ENCODE measurements around the gene ACRV1. TPM values are rescaled to one million over a fixed set of nuclear protein-coding genes. Genes with fewer than 3 reads are reported as not detected.

ACRV1 gene
- total and polyA plus RNA-seq, 2 of the 13 experiments (the other 11 are each of a cell fraction or from before 2014, with no cell fraction given): not detected

- 7% methylated on average over 6 of the region's 6 CpGs for WGBS (ENCODE audit: low lambda C conversion rate)
- no peak for FAIRE-seq
- CTCF ChIA-PET (ENCODE audit: low intra/inter-chr PET ratio, low total read pairs): no interaction called here
- TF ChIP-seq NPAS2 (CRISPR knock-in tag; IDR thresholded peaks at IDR 0.05; ENCODE audit: borderline replicate concordance): no peak
- no peak for TF ChIP-seq TRIM22 (IDR thresholded peaks at IDR 0.05)
- TF ChIP-seq BHLHE40 (IDR thresholded peaks at IDR 0.05; ENCODE audit: low read length): no peak
- TF ChIP-seq ZBTB10 (CRISPR knock-in tag; IDR thresholded peaks at IDR 0.05; ENCODE audit: borderline replicate concordance): no peak
- TF ChIP-seq THYN1 (CRISPR knock-in tag; IDR thresholded peaks at IDR 0.05; ENCODE audit: borderline replicate concordance, low read depth): no peak
- no peak for TF ChIP-seq ZNF180 (CRISPR knock-in tag; IDR thresholded peaks at IDR 0.05; ENCODE audit: borderline replicate concordance, low read depth)
- no peak for TF ChIP-seq NFATC3 (CRISPR knock-in tag; IDR thresholded peaks at IDR 0.05)
- TF ChIP-seq MYNN (CRISPR knock-in tag; IDR thresholded peaks at IDR 0.05; ENCODE audit: low read depth): no peak
- no peak for TF ChIP-seq GABPB1 (CRISPR knock-in tag; IDR thresholded peaks at IDR 0.05)
- no peak for TF ChIP-seq MED1 (CRISPR knock-in tag; IDR thresholded peaks at IDR 0.05)
- TF ChIP-seq SMARCC2 (IDR thresholded peaks at IDR 0.05): no peak
- TF ChIP-seq ZNF382 (CRISPR knock-in tag; IDR thresholded peaks at IDR 0.05; ENCODE audit: borderline replicate concordance): no peak
- TF ChIP-seq CHD2 (IDR thresholded peaks at IDR 0.05; ENCODE audit: low read depth, low read length): no peak
- TF ChIP-seq ZKSCAN8 (CRISPR knock-in tag; IDR thresholded peaks at IDR 0.05; ENCODE audit: borderline replicate concordance): no peak
- TF ChIP-seq, protein P1, sequence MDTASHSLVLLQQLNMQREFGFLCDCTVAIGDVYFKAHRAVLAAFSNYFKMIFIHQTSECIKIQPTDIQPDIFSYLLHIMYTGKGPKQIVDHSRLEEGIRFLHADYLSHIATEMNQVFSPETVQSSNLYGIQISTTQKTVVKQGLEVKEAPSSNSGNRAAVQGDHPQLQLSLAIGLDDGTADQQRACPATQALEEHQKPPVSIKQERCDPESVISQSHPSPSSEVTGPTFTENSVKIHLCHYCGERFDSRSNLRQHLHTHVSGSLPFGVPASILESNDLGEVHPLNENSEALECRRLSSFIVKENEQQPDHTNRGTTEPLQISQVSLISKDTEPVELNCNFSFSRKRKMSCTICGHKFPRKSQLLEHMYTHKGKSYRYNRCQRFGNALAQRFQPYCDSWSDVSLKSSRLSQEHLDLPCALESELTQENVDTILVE (CRISPR knock-in tag; IDR thresholded peaks at IDR 0.05): no peak
- no peak for TF ChIP-seq GATAD2A (CRISPR knock-in tag; IDR thresholded peaks at IDR 0.05)
- TF ChIP-seq RBFOX2 (IDR thresholded peaks at IDR 0.05; ENCODE audit: low read depth, low read length): no peak
- no peak for TF ChIP-seq ZNF792 (CRISPR knock-in tag; IDR thresholded peaks at IDR 0.05)
- TF ChIP-seq BCLAF1 (IDR thresholded peaks at IDR 0.05): no peak
These were observed 20.5 kb upstream of the ACRV1 start for GRCh38 chr11:125701018-125701610.

More at GRCh38 chr11:125701018-125701610, 20.5 kb upstream of the ACRV1 start:
- no peak overlapping the region for H3K27ac ChIP-seq (ENCODE audit: extremely low read length, insufficient read depth, low read length)
- POLR2A ChIA-PET: no interaction called here
- H3K27me3 ChIP-seq (ENCODE audit: control insufficient read depth in 1 of 2, insufficient read depth in 2 of 2, low read length in 2 of 2): peaks cover 0 to 21% of the 10 kb centered on the region in 2 experiments; a peak in 3 of 5 replicates
- BruUV-seq (replicated peaks): no TSS peak
- H3K4me2 ChIP-seq (ENCODE audit: low read depth, low read length): no peak overlapping the region
- no peaks in the 10 kb centered on the region for H3K36me3 ChIP-seq (replicated peaks in 1 of 2; ENCODE audit: control insufficient read depth in 1 of 2, insufficient read depth in 2 of 2, low read length in 2 of 2)
- H3K4me1 ChIP-seq (ENCODE audit: insufficient read depth, low read length): no peaks in the 10 kb centered on the region
- no peaks in the 10 kb centered on the region for H3K79me2 ChIP-seq (ENCODE audit: insufficient read depth, low read length)
- intact Hi-C loops (cut with micrococcal nuclease; ENCODE audit: unreplicated experiment) (no loop called here), in situ Hi-C loops (cut with HindIII; ENCODE audit: extremely low pct_ligation_motif_present, low pct_unique_long_range_greater_than_20kb) (no loop called here)
- H2AFZ ChIP-seq (ENCODE audit: low read length): no peak overlapping the region
- ATAC-seq (no peak), DNase-seq (ENCODE audit: low spot score) (no peak)
- no peak overlapping the region for H3K4me3 ChIP-seq (replicated peaks in 1 of 3; ENCODE audit: insufficient read depth in 1 of 3, low read depth in 2 of 3, low read length in 3 of 3)
- H4K20me1 ChIP-seq (ENCODE audit: insufficient read depth, low read length): no peaks in the 10 kb centered on the region
- no peaks in the 10 kb centered on the region for H3K9me3 ChIP-seq (ENCODE audit: low read length)
- H3K9ac ChIP-seq (ENCODE audit: insufficient read depth, low read depth, low read length): no peak overlapping the region

All from HepG2 (cell line).